HepG2 (cell line): ENCODE data around the gene PLVAP. TPM values are rescaled to one million over a fixed set of nuclear protein-coding genes. Genes with fewer than 3 reads are reported as not detected.

Experiments used
- ATAC-seq: fragments of 200-7000 bp; cut with Tn5 transposase; 3 replicates; pipeline ENCODE4 v1.9.1; 2020; ENCODE audit warnings: mild to moderate bottlenecking, moderate library complexity
- BruUV-seq: library from RNA; stranded (reverse); fragments of 400-500 nt; replicated peaks from 2 replicates; lab custom pipeline; 2021; lab: Mats Ljungman, UMichigan
- CTCF ChIA-PET: fragments of 300-600 bp; formaldehyde crosslinking; extraction: SDS; loops from one replicate; lab custom pipeline; 2021; ENCODE audit warnings: low total read pairs, inconsistent platforms, low intra/inter-chr PET ratio; lab: Yijun Ruan, JAX
- POLR2A ChIA-PET: fragments of 350-600 bp; sonication (Branson Sonifier 250); formaldehyde crosslinking; loops from one replicate; lab custom pipeline; 2020; ENCODE audit warnings: antibody characterized with exemption, inconsistent platforms; lab: Yijun Ruan, JAX
- DNase-seq: peaks from one replicate; pipeline ENCODE4 v3.0.0-alpha.2; 2015; ENCODE audit warnings: low spot score
- FAIRE-seq: peaks from 3 replicates; lab custom pipeline; 2011; peaks lifted over from hg19 to GRCh38; lab: Jason Lieb, UNC
- H2AFZ ChIP-seq: one replicate; pipeline ENCODE4 v1.6.1; 2011; ENCODE audit warnings: low read length, inconsistent platforms
- H3K27ac ChIP-seq: fragments of 300-600 bp; 3 replicates; pipeline ENCODE4 v1.8.0; 2011; ENCODE audit warnings: mixed run types, mild to moderate bottlenecking, mixed read lengths, low read length, inconsistent platforms; ENCODE audit not compliant: insufficient read depth; ENCODE audit errors: extremely low read length
- H3K27me3 ChIP-seq, 2 experiments: fragments of 200-600 bp in 1 of 2; 2 replicates in 1 of 2; 3 replicates in 1 of 2; pipeline versions ENCODE4 v1.6.0 to v1.8.0; 2011; ENCODE audit warnings: low read length in 2 of 2, mild to moderate bottlenecking in 2 of 2, moderate library complexity in 2 of 2, inconsistent platforms in 1 of 2; ENCODE audit not compliant: insufficient read depth in 2 of 2, control insufficient read depth in 1 of 2
- H3K36me3 ChIP-seq, 2 experiments: fragments of 200-600 bp in 1 of 2; replicated peaks in 1 of 2; 2 replicates in 1 of 2; 3 replicates in 1 of 2; pipeline versions ENCODE4 v1.5.1 to v1.8.0; 2011; ENCODE audit warnings: low read length in 2 of 2, inconsistent platforms in 1 of 2; ENCODE audit not compliant: insufficient read depth in 2 of 2, control insufficient read depth in 1 of 2
- H3K4me1 ChIP-seq: 2 replicates; pipeline ENCODE4 v1.5.1; 2012; ENCODE audit warnings: low read length, inconsistent platforms; ENCODE audit not compliant: insufficient read depth
- H3K4me2 ChIP-seq: 2 replicates; pipeline ENCODE4 v1.6.0; 2011; ENCODE audit warnings: low read depth, low read length, inconsistent platforms
- H3K4me3 ChIP-seq, 3 experiments: fragments of 200-600 bp in 1 of 3; sonication (generic), shearing (Covaris generic) in 1 of 3; replicated peaks in 1 of 3; 2 replicates each; pipeline ENCODE4 v1.5.1; 2011 to 2016; ENCODE audit warnings: low read length in 3 of 3, inconsistent platforms in 2 of 3, low read depth in 2 of 3, mild to moderate bottlenecking in 2 of 3, control low read depth in 1 of 3, mixed read lengths in 1 of 3; ENCODE audit not compliant: insufficient read depth in 1 of 3
- H3K79me2 ChIP-seq: one replicate; pipeline ENCODE4 v1.6.1; 2011; ENCODE audit warnings: low read length, inconsistent platforms; ENCODE audit not compliant: insufficient read depth
- H3K9ac ChIP-seq: 2 replicates; pipeline ENCODE4 v1.6.0; 2011; ENCODE audit warnings: mild to moderate bottlenecking, low read depth, low read length, inconsistent platforms; ENCODE audit not compliant: insufficient read depth
- H3K9me3 ChIP-seq: 2 replicates; pipeline ENCODE4 v1.5.1; 2012; ENCODE audit warnings: mild to moderate bottlenecking, low read length
- H4K20me1 ChIP-seq: 2 replicates; pipeline ENCODE4 v1.6.0; 2011; ENCODE audit warnings: inconsistent platforms, mild to moderate bottlenecking, low read length, moderate library complexity; ENCODE audit not compliant: insufficient read depth
- ADNP ChIP-seq: sonication (generic); formaldehyde crosslinking; IDR thresholded peaks from 2 replicates; pipeline ENCODE4 v1.4.0; 2020; ENCODE audit warnings: missing genetic modification reagents
- ARHGAP35 ChIP-seq: sonication (generic); formaldehyde crosslinking; IDR thresholded peaks from 2 replicates; pipeline ENCODE4 v1.9.0; 2022; ENCODE audit warnings: mild to moderate bottlenecking, inconsistent platforms, moderate library complexity, missing genetic modification reagents, borderline replicate concordance
- BHLHE40 ChIP-seq: IDR thresholded peaks from 2 replicates; pipeline ENCODE4 v1.6.1; 2011; ENCODE audit warnings: low read length, improper control_type of control experiment
- CEBPB ChIP-seq: IDR thresholded peaks from 2 replicates; pipeline ENCODE4 v1.6.1; 2011; ENCODE audit warnings: low read depth, low read length, improper control_type of control experiment, borderline replicate concordance
- HOXD1 ChIP-seq: sonication (generic); formaldehyde crosslinking; IDR thresholded peaks from 2 replicates; pipeline ENCODE4 v1.5.0; 2020; ENCODE audit warnings: missing genetic modification reagents
- NFKBIZ ChIP-seq: IDR thresholded peaks from 2 replicates; pipeline ENCODE4 v1.6.1; 2018; ENCODE audit warnings: missing genetic modification reagents, missing compliant biosample characterization
- POGZ ChIP-seq: sonication (generic); formaldehyde crosslinking; IDR thresholded peaks from 2 replicates; pipeline ENCODE4 v1.4.0; 2020; ENCODE audit warnings: mild to moderate bottlenecking, missing genetic modification reagents
- REXO4 ChIP-seq: sonication (generic); formaldehyde crosslinking; IDR thresholded peaks from 2 replicates; pipeline ENCODE4 v1.8.0; 2022; ENCODE audit warnings: missing genetic modification reagents, mild to moderate bottlenecking, borderline replicate concordance
- STAG1 ChIP-seq: sonication (generic); formaldehyde crosslinking; IDR thresholded peaks from 2 replicates; pipeline ENCODE4 v1.4.0; 2020; ENCODE audit warnings: missing genetic modification reagents
- ZKSCAN8 ChIP-seq: IDR thresholded peaks from 2 replicates; pipeline ENCODE4 v1.6.1; 2016; ENCODE audit warnings: borderline replicate concordance, missing genetic modification reagents, missing compliant biosample characterization
- ZNF510 ChIP-seq: sonication (generic); formaldehyde crosslinking; IDR thresholded peaks from 2 replicates; pipeline ENCODE4 v1.4.0; 2020; ENCODE audit warnings: low read depth, mild to moderate bottlenecking, missing genetic modification reagents
- ZNF547 ChIP-seq: sonication (generic); formaldehyde crosslinking; IDR thresholded peaks from 2 replicates; pipeline ENCODE4 v1.5.1; 2020; ENCODE audit warnings: mild to moderate bottlenecking, missing genetic modification reagents
- ZNF768 ChIP-seq: sonication (generic); formaldehyde crosslinking; IDR thresholded peaks from 2 replicates; pipeline ENCODE4 v1.4.0; 2020; ENCODE audit warnings: missing genetic modification reagents
- WGBS: methylation state at CpG from one replicate; pipeline ENCODE4 v1.1.6; 2017; ENCODE audit warnings: low lambda C conversion rate; 5-methylcytosine and 5-hydroxymethylcytosine counted together
- in situ Hi-C: cut with HindIII; loops from 2 replicates; pipeline ENCODE4 v1.10.0; 2017; ENCODE audit warnings: low pct_unique_long_range_greater_than_20kb; ENCODE audit not compliant: extremely low pct_ligation_motif_present
- intact Hi-C: fragments of 100-400 bp; cut with micrococcal nuclease; formaldehyde crosslinking; loops from one replicate; pipeline ENCODE4 v1.10.0; 2022; ENCODE audit not compliant: unreplicated experiment
- polyA plus RNA-seq, 8 experiments: library from polyadenylated mRNA; depleted of rRNA in 3 of 8; stranded (reverse) in 7 of 8; unstranded in 1 of 8; fragments of >200 nt; fragmentation: Illumina TruSeq in 4 of 8; extraction: Trizol in 4 of 8; gene quantifications; 2 replicates each; pipeline versions ENCODE4 v1.2.1 to v1.2.3, GENCODE V29; 2011 to 2016; ENCODE audit warnings: low read depth in 4 of 8, missing spikeins in 1 of 8, mixed read lengths in 1 of 8; ENCODE audit not compliant: insufficient read depth in 1 of 8
- total RNA-seq, 5 experiments: library from RNA; depleted of rRNA; stranded (reverse); fragments of >200 nt; fragmentation: Illumina TruSeq; extraction: Trizol; gene quantifications; 2 replicates each; pipeline ENCODE4 v1.2.3, GENCODE V29; 2016; ENCODE audit warnings: low read depth in 1 of 5
- TF ChIP-seq, protein P1 (sequence below): sonication (generic); formaldehyde crosslinking; IDR thresholded peaks from 2 replicates; pipeline ENCODE4 v1.5.1; 2020; ENCODE audit warnings: missing genetic modification reagents, mild to moderate bottlenecking, borderline replicate concordance
- TF ChIP-seq, protein P2 (sequence below): sonication (generic); formaldehyde crosslinking; IDR thresholded peaks from 2 replicates; pipeline ENCODE4 v1.5.0; 2020; ENCODE audit warnings: mild to moderate bottlenecking, low read depth, missing genetic modification reagents, borderline replicate concordance
- TF ChIP-seq, protein P3 (sequence below): sonication (generic); formaldehyde crosslinking; conservative IDR thresholded peaks from 2 replicates; pipeline ENCODE4 v1.8.0; 2022; ENCODE audit warnings: mild to moderate bottlenecking, moderate library complexity, missing genetic modification reagents

PLVAP gene
- total and polyA plus RNA-seq, 2 of the 13 experiments (the other 11 are each of a cell fraction or from before 2014, with no cell fraction given): 0.26 TPM; not detected in 1

DNA sequence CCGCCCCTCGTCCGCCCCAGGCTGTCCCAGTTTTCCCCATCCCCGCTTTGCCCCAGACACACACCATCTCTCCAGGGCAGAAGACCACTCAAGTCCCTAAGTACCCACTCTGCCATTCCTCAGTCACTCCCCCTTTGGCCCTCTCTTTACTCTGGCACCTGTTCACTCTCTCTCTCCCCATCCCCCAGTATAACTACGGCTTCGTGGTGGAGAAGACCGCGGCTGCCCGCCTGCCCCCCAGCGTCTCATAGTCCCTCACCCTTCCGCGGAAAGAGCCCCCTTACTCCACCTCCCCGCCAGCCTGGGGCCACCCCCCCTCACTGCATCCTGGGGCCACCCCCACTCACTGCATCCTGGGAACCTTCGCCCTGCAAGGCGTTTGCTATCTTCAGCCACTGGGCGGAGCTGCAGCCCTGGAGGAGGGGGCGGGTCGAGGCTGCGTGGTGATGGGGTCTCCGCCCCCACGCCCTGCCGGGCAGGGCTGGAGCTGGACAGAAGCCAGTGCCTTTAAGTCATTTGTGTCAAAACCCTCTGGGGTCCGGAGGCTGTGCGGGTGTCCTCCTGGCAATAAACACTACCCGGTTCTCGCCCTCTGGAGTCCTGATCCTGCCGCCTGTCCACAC is 47.7 kb upstream of the PLVAP start:
- Histone ChIP-seq H3K9me3 (no peaks in the 10 kb centered on the region), H3K4me2 (no peak overlapping the region), H3K4me1 (peaks cover 14% of the 10 kb centered on the region), H3K79me2 (no peaks in the 10 kb centered on the region), H3K9ac (no peak overlapping the region), H2AFZ (no peak overlapping the region), H3K4me3 (no peak overlapping the region), H3K27ac (no peak overlapping the region), H3K27me3 (no peaks in the 10 kb centered on the region), H4K20me1 (no peaks in the 10 kb centered on the region), H3K36me3 (no peaks in the 10 kb centered on the region; a peak in 1 of 5 replicates)
- WGBS: 62% methylated on average over 25 of the region's 27 CpGs
- in situ Hi-C loops: no loop called here
- no TSS peak for BruUV-seq
- CTCF ChIA-PET: no interaction called here
- ATAC-seq: peak; percentile 58
- DNase-seq: no peak
- POLR2A ChIA-PET: interaction anchor here (0.7 kb wide), 1 partner anchor 435 kb away, joined by 3 read pairs; the partner anchor contains the start of gene RPL18A
- intact Hi-C loops: no loop called here
- FAIRE-seq: no peak
- TF ChIP-seq, protein P1, sequence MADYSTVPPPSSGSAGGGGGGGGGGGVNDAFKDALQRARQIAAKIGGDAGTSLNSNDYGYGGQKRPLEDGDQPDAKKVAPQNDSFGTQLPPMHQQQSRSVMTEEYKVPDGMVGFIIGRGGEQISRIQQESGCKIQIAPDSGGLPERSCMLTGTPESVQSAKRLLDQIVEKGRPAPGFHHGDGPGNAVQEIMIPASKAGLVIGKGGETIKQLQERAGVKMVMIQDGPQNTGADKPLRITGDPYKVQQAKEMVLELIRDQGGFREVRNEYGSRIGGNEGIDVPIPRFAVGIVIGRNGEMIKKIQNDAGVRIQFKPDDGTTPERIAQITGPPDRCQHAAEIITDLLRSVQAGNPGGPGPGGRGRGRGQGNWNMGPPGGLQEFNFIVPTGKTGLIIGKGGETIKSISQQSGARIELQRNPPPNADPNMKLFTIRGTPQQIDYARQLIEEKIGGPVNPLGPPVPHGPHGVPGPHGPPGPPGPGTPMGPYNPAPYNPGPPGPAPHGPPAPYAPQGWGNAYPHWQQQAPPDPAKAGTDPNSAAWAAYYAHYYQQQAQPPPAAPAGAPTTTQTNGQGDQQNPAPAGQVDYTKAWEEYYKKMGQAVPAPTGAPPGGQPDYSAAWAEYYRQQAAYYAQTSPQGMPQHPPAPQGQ (CRISPR knock-in tag): no peak
- TF ChIP-seq STAG1 (CRISPR knock-in tag): peak; percentile 35; the same call in 1 of the 2 replicates
- no peak for TF ChIP-seq ZNF547
- no peak for TF ChIP-seq ZNF768
- TF ChIP-seq POGZ (CRISPR knock-in tag): no peak
- no peak for TF ChIP-seq HOXD1
- TF ChIP-seq, protein P2, sequence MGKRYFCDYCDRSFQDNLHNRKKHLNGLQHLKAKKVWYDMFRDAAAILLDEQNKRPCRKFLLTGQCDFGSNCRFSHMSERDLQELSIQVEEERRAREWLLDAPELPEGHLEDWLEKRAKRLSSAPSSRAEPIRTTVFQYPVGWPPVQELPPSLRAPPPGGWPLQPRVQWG (CRISPR knock-in tag): no peak
- TF ChIP-seq REXO4: no peak
- TF ChIP-seq, protein P3, sequence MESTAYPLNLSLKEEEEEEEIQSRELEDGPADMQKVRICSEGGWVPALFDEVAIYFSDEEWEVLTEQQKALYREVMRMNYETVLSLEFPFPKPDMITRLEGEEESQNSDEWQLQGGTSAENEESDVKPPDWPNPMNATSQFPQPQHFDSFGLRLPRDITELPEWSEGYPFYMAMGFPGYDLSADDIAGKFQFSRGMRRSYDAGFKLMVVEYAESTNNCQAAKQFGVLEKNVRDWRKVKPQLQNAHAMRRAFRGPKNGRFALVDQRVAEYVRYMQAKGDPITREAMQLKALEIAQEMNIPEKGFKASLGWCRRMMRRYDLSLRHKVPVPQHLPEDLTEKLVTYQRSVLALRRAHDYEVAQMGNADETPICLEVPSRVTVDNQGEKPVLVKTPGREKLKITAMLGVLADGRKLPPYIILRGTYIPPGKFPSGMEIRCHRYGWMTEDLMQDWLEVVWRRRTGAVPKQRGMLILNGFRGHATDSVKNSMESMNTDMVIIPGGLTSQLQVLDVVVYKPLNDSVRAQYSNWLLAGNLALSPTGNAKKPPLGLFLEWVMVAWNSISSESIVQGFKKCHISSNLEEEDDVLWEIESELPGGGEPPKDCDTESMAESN: no peak
- no peak for TF ChIP-seq NFKBIZ (CRISPR knock-in tag)
- TF ChIP-seq ARHGAP35 (CRISPR knock-in tag): no peak
- TF ChIP-seq BHLHE40: no peak
- TF ChIP-seq ADNP (CRISPR knock-in tag): no peak
- TF ChIP-seq ZNF510 (CRISPR knock-in tag): no peak
- no peak for TF ChIP-seq CEBPB
- TF ChIP-seq ZKSCAN8 (CRISPR knock-in tag): no peak
